GM19324 (cell line): ENCODE measurements around the gene WWTR1.

Experiments used
- ATAC-seq: cut with Tn5 transposase; IDR thresholded peaks from one replicate; pipeline ENCODE4 v1.9.1; 2021; ENCODE audit warnings: mild to moderate bottlenecking, moderate library complexity; ENCODE audit not compliant: unreplicated experiment, low FRiP score

The WWTR1 gene

GRCh38 chr3:149657926-149658743 lies at the start of gene WWTR1:
TSS of gene WWTR1 (minus strand) at chr3:149658025. CDS start at chr3:149657306, 719 bp downstream.
- peak; percentile 83 for ATAC-seq

DNA sequence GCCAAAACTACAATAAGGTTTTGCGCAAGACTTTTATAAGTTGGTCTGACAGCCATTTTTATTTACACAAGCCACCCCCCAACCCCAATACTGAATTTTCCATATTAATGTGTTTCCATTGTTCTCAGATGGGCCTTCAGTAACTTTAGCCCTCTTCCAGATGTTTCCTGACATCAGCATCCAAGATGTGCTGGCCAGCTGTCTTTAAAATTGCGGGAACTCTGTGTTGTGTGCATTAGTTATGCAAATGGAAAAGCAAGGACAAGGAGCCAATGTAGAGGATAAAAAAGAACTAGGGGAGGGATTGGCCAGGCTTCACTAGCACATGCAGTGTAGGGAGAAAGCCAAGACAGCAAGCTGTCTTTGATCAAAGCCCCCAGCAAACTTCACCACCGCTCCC lies 49.1 kb upstream of the WWTR1 start:
- ATAC-seq = no peak

GRCh38 chr3:149705416-149705815 lies 47.6 kb upstream of the WWTR1 start:
- no peak for ATAC-seq

DNA sequence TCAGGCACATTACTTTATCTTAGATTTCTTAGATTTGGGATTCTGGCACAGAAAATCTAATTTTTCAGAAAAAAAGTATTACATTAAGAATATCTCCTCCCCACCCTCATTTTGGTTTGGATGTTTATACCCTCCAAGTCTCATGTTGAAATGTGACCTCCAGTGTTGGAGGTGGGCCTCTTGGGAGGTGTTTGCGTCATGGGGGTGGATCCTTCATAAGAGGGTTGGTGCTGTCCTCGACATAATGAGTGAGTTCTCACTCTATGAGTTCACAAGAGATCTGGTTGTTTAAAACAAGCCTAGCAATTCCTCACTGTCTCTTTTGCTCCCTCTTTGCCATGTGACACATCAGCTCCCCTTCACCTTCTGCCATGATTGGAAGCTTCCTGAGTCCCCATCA lies 45.6 kb upstream of the WWTR1 start:
- no peak for ATAC-seq

DNA sequence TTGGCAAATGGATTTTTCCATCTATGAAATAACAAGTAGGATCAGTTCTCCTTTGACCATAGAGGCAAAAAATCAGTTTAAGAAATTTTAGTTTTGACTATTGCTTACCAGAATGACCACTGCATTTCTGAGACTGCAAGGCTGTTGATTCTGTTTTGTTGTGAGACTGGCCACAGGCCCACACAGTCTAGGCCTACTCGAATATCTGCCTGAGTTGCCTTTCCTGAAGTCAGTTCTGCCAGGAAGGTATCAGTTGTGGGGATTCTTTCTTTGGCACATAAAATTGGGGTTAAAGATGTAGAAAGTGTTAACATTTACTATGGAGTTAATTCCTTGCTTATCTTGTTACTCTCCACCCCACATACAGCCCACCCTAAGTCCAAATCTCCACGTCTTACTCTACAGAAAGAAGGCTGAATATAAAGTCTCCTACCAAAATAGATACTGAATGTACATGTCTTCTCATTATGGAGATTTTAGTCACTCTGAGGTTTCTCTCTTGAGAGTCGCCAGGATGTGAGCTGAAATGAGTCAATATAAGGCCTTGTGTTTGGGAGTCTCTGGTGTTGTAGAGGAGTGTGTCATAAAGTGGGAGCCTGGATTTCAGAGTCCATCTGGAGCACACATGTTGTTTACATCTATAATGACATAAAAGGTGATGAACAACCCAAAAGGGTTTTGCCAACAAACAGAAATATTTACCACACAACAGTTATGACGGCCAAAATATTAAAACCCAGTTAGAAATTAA lies 45.0 kb upstream of the WWTR1 start:
- ATAC-seq = no peak

DNA sequence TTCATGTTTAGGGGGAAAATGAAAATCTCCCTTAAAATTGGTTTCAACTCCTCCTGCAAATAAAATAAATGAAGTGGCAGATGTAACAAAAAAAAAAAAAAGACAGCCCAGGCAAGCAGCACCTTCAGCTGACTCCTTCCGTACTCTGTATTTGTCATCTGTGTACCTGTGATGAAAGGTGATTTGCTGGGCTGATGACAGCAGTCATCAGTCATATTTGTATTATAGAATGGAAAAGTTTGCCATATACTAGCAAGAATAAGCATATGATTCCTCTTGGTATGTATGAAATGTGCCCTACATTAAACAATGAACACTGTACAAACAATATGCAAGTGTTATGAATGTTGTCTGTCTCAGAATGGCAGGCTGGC lies 44.1 kb upstream of the WWTR1 start:
- ATAC-seq = no peak

GRCh38 chr3:149701206-149701976 lies 43.6 kb upstream of the WWTR1 start:
- ATAC-seq = peak; percentile 46

- ATAC-seq = no peak
Observed at GRCh38 chr3:149688122-149688757, 30.4 kb upstream of the WWTR1 start.

- no peak for ATAC-seq
Observed at GRCh38 chr3:149686996-149687395, 29.2 kb upstream of the WWTR1 start.

DNA sequence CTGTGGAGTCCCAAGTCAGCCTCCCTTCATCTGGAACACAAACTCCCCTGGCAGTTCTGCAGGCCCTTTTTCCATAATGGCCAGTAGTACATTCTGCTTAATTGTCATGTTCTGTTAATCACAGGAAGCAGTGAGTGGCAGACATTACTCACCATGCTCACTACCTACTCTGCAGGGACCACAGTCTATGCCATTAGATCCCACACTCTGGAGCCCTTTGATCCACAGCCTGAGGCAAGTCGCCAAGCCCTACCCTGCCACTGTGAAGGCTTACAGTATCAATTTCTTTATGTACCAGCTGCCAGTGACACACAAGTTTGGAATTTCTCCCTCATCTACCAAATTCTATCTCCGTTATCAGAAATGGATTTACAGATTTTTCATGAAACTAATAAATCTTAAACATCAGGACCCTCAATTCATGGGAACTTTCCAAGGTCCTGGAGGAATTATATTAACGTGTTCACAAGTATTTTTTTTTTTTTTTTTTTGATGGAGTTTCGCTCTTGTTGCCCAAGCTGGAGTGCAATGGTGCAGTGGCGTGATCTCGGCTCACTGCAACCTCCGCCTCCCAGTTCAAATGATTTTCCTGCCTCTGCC lies 20.6 kb upstream of the WWTR1 start:
- ATAC-seq = no peak

DNA sequence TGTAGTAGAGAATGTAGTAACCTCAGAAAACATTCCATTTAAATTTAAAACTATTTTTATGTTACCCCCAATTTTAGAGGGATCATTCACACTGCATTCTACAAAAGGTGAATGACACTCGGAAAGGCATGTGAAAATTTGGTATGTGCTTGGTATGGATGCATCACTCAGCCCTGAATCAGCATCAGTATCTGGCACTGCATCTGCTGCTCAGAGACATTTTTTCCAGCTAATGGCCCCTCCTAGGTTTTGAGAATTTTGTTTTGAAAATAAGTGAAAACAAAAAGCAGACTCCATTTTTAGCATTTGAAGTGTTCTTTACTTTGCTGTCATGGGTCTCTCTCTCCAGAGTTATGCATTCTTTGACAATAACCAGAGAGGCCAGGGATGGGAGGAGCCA lies 15.6 kb upstream of the WWTR1 start:
- ATAC-seq = no peak

- no peak for ATAC-seq
Observed at GRCh38 chr3:149670742-149671492, 13.1 kb upstream of the WWTR1 start.

GRCh38 chr3:149667576-149667975 lies 9.8 kb upstream of the WWTR1 start:
- no peak for ATAC-seq

DNA sequence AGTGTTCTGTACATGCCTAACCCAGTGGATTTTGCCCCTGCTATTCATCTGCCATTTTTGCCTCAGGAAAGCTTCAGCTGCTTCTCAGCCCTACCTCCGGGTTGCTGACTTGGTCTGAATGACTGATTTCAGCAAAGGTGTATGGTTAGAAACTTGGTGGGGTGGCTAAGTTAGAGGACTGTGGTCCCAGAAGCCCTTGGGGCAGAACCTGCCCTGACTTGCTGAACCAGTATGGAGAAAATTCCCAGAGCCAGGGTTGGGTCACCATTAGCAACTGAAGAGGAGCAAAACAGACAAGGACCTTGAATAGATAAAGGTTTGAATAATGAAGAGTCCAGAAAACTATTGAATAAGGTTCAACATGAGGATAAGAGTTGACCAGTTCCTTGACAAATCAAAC lies 6.1 kb upstream of the WWTR1 start:
- ATAC-seq = no peak

GRCh38 chr3:149662240-149662887 lies 4.5 kb upstream of the WWTR1 start:
- ATAC-seq = no peak

- no peak for ATAC-seq
Observed at GRCh38 chr3:149660462-149660861, 2.6 kb upstream of the WWTR1 start.

GRCh38 chr3:149658744-149659497 lies 1.1 kb upstream of the WWTR1 start:
- ATAC-seq = no peak

DNA sequence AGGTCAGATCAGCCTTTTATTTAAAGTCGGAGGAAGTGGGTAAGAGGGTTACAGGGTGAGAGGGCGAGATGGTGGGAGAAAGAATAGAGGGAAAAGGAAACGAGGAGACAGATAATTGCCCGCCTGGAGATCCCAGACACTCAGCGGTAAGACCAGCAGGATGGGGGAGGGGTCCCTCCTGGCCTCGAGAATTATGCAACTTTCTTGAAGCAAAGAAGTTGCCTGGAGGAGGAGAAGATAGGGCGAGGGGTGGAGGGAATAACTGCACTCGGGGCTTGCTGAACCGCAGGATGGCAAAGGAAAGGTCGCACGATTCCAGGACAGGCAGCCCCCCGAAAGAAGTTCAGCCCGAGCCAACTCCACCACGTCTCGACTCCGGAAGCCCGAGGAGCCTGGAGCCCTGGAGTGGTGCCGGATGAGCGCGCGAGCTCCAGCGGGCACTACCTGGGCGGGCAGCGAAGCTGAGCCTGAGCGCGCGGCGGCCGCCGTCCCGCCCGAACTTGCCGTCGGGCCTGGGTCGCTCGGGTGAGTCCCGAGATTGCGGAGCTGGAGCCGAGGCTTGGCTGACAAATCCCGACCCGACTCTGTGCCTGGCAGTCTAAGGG lies 402 bp downstream of the WWTR1 start:
- ATAC-seq = peak; percentile 39
